VCaP (cell line): ENCODE measurements around the gene PDZD8.

Experiments
- H3K27ac ChIP-seq: fragments of 450-650 bp; 2 replicates; pipeline ENCODE4 v1.5.1; 2017
- TF ChIP-seq, protein P1 (sequence below): fragments of 450-650 bp; conservative IDR thresholded peaks from 2 replicates; pipeline ENCODE4 v1.5.1; 2017; ENCODE audit warnings: mild to moderate bottlenecking, moderate library complexity

PDZD8 gene

DNA sequence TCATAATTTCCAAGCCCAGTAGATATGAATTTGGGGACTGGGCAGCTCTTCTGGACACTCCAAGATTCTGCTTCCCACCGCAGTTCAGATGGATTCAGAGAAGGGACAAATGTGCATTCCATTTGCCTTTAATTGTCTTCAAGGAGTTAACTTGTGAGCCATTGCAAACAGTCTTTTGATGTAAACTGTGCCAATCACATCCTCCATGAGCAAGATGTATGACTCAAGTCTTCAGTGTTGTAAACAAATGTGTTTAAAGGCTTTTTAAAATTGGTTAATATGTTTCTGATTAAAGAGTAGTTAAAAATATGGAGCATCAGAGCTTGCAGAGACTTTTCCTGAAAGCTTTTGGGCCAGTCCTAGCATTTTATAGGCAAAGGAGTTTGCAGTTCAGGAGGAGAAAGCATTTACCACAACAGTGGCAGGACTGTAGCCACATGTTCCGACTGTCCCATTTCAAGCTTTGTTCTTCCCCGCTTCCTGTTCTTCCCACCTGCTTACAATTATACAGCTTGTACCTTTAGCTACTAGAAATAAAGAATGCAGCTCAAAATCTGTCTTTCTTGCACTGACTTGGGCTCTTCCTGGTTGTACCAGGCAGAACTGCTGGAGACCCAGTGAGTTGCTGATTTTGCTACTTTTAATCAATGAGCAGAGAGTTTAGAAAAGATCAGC lies 128.1 kb downstream of the PDZD8 start:
- TF ChIP-seq, protein P1, sequence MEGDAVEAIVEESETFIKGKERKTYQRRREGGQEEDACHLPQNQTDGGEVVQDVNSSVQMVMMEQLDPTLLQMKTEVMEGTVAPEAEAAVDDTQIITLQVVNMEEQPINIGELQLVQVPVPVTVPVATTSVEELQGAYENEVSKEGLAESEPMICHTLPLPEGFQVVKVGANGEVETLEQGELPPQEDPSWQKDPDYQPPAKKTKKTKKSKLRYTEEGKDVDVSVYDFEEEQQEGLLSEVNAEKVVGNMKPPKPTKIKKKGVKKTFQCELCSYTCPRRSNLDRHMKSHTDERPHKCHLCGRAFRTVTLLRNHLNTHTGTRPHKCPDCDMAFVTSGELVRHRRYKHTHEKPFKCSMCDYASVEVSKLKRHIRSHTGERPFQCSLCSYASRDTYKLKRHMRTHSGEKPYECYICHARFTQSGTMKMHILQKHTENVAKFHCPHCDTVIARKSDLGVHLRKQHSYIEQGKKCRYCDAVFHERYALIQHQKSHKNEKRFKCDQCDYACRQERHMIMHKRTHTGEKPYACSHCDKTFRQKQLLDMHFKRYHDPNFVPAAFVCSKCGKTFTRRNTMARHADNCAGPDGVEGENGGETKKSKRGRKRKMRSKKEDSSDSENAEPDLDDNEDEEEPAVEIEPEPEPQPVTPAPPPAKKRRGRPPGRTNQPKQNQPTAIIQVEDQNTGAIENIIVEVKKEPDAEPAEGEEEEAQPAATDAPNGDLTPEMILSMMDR: no peak
- no peak overlapping the region for H3K27ac ChIP-seq

DNA sequence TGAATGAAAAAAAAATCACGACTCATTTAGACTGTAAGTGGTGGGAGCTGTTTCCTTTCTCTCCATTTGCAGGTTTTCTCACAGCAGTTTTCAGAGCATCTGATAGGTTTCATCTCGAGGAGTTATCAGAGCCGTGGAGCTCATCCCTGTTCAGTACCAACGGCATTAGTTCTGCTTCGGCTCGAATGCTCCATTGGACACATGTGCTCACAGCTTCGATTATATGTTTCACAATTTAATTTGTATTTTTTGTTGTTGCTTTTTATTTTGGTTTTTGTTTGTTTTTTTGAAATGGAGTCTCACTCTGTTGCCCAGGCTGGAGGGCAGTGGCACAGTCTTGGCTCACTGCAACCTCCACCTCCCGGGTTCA lies 132.8 kb downstream of the PDZD8 start:
- TF ChIP-seq, protein P1: no peak
- no peak overlapping the region for H3K27ac ChIP-seq

DNA sequence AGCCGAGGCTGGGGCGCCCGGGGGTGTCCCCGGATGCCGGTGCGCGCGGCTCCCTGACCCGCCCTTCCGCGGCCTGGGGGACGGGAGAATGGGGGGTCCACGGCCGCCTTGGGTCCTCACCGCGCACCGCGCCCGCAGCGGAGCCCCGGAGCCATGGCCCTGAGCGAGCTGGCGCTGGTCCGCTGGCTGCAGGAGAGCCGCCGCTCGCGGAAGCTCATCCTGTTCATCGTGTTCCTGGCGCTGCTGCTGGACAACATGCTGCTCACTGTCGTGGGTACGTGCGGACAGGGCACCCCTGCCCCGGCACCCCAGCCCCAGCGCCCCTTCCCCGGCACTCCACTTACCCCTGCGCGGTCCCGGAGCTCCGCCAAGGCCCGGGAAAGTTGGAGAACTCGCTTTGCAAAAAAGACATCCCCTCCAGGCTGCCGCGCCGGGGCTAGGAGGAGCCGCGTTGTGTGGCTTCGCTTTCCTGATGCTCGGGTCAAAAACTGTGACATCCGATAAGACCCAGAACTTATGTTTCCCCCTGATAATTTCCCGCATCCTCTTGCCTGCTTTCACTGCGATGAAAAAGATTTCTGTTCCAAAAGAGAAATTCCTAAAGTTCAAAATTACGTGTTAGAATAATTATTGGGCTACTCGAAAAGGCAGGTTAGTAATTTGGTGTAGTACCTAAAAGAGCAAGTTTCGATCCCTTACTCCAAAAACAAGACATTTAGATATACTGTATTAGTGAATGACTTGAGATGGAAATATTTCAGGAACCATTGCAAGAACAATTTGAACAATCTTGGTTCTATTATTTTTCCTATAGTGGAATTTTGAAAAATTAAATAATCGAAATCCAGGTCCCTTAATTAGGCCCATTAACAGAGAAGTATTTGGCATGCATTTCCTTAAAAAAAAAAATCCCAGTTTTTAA lies 133.4 kb downstream of the PDZD8 start:
- no peak overlapping the region for H3K27ac ChIP-seq
- TF ChIP-seq, protein P1: no peak

DNA sequence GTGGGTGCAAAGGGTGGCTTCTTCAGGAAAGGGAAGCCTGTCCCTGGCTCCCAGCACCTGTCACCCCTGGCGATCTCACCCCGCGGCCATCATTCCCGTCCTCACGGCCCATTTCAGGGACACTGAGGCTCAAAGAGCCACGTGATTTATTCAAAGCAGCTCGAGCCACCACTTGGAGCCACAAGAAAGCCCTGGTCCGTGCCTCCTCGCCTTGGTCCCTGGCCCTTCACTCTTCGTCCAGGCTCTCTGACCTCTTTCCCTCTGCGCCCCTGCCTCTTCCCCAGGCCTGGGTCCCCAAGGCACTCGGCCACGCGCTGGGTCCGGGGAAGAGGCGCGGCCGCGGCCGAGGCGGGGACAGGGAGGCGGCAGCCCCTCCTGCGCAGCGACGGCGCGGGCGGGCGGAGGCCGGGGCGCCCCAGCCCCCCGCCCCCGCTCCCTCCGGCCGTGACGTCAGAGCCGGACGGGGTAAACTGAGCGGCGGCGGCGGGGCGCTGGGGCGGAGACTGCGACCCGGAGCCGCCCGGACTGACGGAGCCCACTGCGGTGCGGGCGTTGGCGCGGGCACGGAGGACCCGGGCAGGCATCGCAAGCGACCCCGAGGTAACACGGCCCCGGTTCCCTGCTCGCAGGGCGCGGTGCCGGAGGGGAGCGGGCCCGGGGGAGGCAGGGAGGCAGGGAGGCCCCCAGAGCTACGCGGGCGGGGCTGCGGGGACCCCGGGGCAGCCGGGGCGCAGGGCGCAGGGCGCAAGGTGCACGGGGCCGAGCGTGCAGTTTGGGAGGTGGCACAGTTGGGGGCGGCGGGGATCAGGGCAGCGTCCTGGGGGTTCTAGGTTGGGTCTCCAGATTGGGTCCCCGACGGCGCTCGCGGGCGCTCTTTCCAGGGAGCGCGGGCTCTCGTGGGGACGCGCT lies 134.4 kb downstream of the PDZD8 start, which contains the start of gene SLC18A2:
Gene SLC18A2, plus strand, starts transcription at position 494 of the 909 bp plus-strand sequence. CDS start 580 bp downstream, outside the sequence.
- H3K27ac ChIP-seq: no peak within 1 kb of the TSS

DNA sequence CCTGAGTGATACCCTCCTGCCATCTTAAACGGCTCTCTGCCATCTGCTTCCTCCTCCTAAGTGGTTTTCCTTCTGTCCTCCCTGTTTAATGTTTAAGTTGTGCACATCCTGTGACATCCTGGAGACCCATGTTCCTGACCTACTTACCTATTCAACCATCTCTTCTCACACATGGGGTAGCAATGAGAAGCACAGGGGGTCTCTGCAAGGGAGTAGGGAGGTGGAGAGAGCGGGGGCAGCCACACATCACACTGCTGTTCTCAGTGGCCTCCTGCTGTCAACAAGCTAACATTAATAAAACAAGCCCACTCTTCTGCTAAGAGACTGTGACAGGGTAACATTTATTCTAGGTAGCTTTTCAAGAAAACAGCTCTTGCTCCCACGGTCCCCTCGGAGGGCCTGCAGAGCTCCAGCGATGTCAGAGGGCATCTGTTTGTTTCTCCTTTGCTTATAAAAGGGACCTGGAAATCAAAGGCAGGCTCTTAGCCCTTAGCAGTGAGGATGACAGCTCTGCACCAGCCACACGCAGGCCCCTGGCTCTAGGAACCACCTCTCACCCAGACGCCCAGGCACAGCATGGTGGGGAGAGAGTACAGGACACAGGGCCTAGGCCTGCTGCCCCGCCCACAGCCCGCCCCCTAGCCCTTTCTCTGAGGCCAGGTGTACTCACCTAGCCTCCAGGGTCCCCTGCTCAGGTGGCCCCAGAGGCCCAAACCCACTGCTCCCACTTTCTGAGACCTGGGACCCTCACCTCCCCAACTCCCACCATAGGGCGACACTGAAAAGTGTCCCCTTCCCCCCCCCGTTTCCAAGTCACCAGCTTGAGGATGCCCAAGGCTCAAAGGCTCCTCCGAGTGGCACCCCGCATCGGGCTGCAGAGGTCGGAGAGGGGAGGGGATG lies 135.3 kb downstream of the PDZD8 start:
- TF ChIP-seq, protein P1: no peak
- no peak overlapping the region for H3K27ac ChIP-seq

More for the DNA sequence above, 134.4 kb downstream of the PDZD8 start, which contains the start of gene SLC18A2:
- TF ChIP-seq, protein P1: no peak

DNA sequence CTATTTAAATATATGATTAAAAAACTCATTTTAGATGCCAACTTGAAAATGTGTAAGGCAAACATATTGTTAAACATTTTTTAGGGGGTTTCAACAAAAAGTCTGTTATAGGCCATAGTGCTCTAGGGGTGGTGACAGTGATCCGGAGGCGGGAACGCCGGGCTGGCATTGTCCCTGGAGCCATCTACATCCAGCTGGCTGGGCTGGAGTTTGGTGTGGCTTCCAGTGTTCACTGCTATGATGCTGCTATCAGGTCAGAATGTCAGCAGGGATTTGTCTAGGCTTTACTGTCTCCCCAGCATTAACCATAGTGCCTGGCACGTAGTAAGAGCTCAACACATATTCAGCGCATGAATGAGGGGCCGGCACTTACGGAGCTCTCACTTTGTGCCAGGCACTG lies 136.2 kb downstream of the PDZD8 start:
- TF ChIP-seq, protein P1: no peak
- no peak overlapping the region for H3K27ac ChIP-seq
